CD14-positive monocyte (primary cell): Measurements from ENCODE around the gene SLC50A1. TPM values are rescaled to one million over a fixed set of nuclear protein-coding genes. Genes with fewer than 3 reads are reported as not detected.
A peak's percentile ranks its signal among the peaks of the same experiment; 100 is the strongest.

Source experiments
- DNase-seq, 3 donors: peaks; one replicate each; pipeline ENCODE4 v3.0.0-alpha.2; 2011 to 2022
- H2AFZ ChIP-seq: 2 replicates; pipeline ENCODE4 v1.6.0; 2012; ENCODE audit warnings: mild to moderate bottlenecking, low read depth, low read length, inconsistent platforms; ENCODE audit not compliant: insufficient read depth, poor library complexity, severe bottlenecking
- H3K27ac ChIP-seq, 2 donors: 1 replicate in 1 of 2; 2 replicates in 1 of 2; pipeline ENCODE4 v1.5.1; 2012 to 2013; ENCODE audit warnings: low read length in 2 of 2, control low read depth in 1 of 2, inconsistent platforms in 1 of 2, low read depth in 1 of 2, mild to moderate bottlenecking in 1 of 2
- H3K27me3 ChIP-seq, 2 donors: one replicate each; pipeline versions ENCODE4 v1.6.0 to v1.6.1; 2011 to 2013; ENCODE audit warnings: low read length in 2 of 2; ENCODE audit not compliant: control insufficient read depth in 2 of 2, insufficient read depth in 2 of 2
- H3K36me3 ChIP-seq, 2 donors: replicated peaks in 1 of 2; 1 replicate in 1 of 2; 2 replicates in 1 of 2; pipeline versions ENCODE4 v1.5.1 to v1.6.1; 2012 to 2013; ENCODE audit warnings: low read length in 2 of 2, control low read depth in 1 of 2, inconsistent platforms in 1 of 2, mild to moderate bottlenecking in 1 of 2; ENCODE audit not compliant: insufficient read depth in 2 of 2, control insufficient read depth in 1 of 2
- H3K4me1 ChIP-seq, 2 donors: 1 replicate in 1 of 2; 2 replicates in 1 of 2; pipeline versions ENCODE4 v1.5.1 to v1.6.1; 2012 to 2013; ENCODE audit warnings: low read length in 2 of 2, control low read depth in 1 of 2, inconsistent platforms in 1 of 2, mild to moderate bottlenecking in 1 of 2, moderate library complexity in 1 of 2; ENCODE audit not compliant: insufficient read depth in 2 of 2, control insufficient read depth in 1 of 2
- H3K4me2 ChIP-seq: replicated peaks from 2 replicates; pipeline ENCODE3; 2012; ENCODE audit warnings: low read length, moderate library complexity, mild to moderate bottlenecking; ENCODE audit not compliant: poor library complexity, severe bottlenecking; ENCODE audit errors: extremely low read depth
- H3K4me3 ChIP-seq, 3 experiments: fragments of 200-600 bp in 1 of 3; sonication (generic) in 1 of 3; replicated peaks in 1 of 3; 1 replicate in 2 of 3; 2 replicates in 1 of 3; pipeline ENCODE4 v1.5.1; 2011 to 2013; ENCODE audit warnings: low read length in 3 of 3, mild to moderate bottlenecking in 3 of 3, control low read depth in 2 of 3, low read depth in 2 of 3, inconsistent platforms in 1 of 3, moderate library complexity in 1 of 3
- H3K79me2 ChIP-seq: 2 replicates; pipeline ENCODE4 v1.6.0; 2012; ENCODE audit warnings: mild to moderate bottlenecking, control low read depth, inconsistent platforms, low read length, moderate library complexity; ENCODE audit not compliant: insufficient read depth
- H3K9ac ChIP-seq: 2 replicates; pipeline ENCODE4 v1.6.0; 2017; ENCODE audit warnings: low read length, mild to moderate bottlenecking; ENCODE audit not compliant: insufficient read depth, poor library complexity, severe bottlenecking
- H3K9me3 ChIP-seq, 2 donors: replicated peaks in 1 of 2; 1 replicate in 1 of 2; 2 replicates in 1 of 2; pipeline versions ENCODE4 v1.5.1 to v1.6.1; 2012 to 2013; ENCODE audit warnings: low read length in 2 of 2, control low read depth in 1 of 2; ENCODE audit not compliant: control insufficient read depth in 1 of 2, insufficient read depth in 1 of 2
- H4K20me1 ChIP-seq: 2 replicates; pipeline ENCODE4 v1.6.0; 2012; ENCODE audit warnings: mild to moderate bottlenecking, low read length, control low read depth, moderate library complexity; ENCODE audit not compliant: insufficient read depth
- H3K27ac Mint-ChIP-seq, 7 donors: one replicate each; pipeline ENCODE4 v1.8.0; 2020; ENCODE audit warnings: mild to moderate bottlenecking in 7 of 7, mixed read lengths in 7 of 7, moderate library complexity in 6 of 7, inconsistent platforms in 2 of 7
- H3K27me3 Mint-ChIP-seq, 3 donors: one replicate each; pipeline ENCODE4 v1.8.0; 2021 to 2022; ENCODE audit warnings: low read depth in 3 of 3, mild to moderate bottlenecking in 3 of 3, mixed read lengths in 3 of 3, moderate library complexity in 3 of 3, inconsistent platforms in 1 of 3
- H3K36me3 Mint-ChIP-seq, 2 donors: one replicate each; pipeline ENCODE4 v1.8.0; 2020; ENCODE audit warnings: mixed read lengths in 2 of 2, inconsistent platforms in 1 of 2, mild to moderate bottlenecking in 1 of 2
- H3K4me1 Mint-ChIP-seq: one replicate; pipeline ENCODE4 v1.8.0; 2020; ENCODE audit warnings: mild to moderate bottlenecking, mixed read lengths
- H3K4me3 Mint-ChIP-seq, 2 donors: one replicate each; pipeline ENCODE4 v1.8.0; 2020; ENCODE audit warnings: mild to moderate bottlenecking in 2 of 2, mixed read lengths in 2 of 2, moderate library complexity in 1 of 2
- H3K9me3 Mint-ChIP-seq, 7 donors: one replicate each; pipeline ENCODE4 v1.8.0; 2020 to 2022; ENCODE audit warnings: mixed read lengths in 7 of 7, mild to moderate bottlenecking in 6 of 7, moderate library complexity in 6 of 7, inconsistent platforms in 2 of 7
- CTCF ChIP-seq: fragments of 200-600 bp; IDR thresholded peaks from one replicate; pipeline ENCODE4 v1.8.0; 2022; ENCODE audit warnings: antibody characterized with exemption, mild to moderate bottlenecking
- WGBS: methylation state at CpG from one replicate; pipeline ENCODE4 v1.1.5; 2013; ENCODE audit warnings: missing lambda C conversion rate; ENCODE audit not compliant: insufficient coverage; 5-methylcytosine and 5-hydroxymethylcytosine counted together
- intact Hi-C, 2 donors: fragments of 100-400 bp; cut with micrococcal nuclease; formaldehyde crosslinking; loops; one replicate each; pipeline versions ENCODE4 v1.15.0 to v1.15.1; 2023
- polyA plus RNA-seq, 3 donors: library from polyadenylated mRNA; depleted of rRNA in 1 of 3; unstranded in 2 of 3; stranded (reverse) in 1 of 3; fragments of 300-500 nt in 2 of 3; fragments of >200 nt in 1 of 3; fragmentation: Illumina TruSeq in 2 of 3; gene quantifications; 1 replicate in 2 of 3; 2 replicates in 1 of 3; pipeline ENCODE4 v1.2.3, GENCODE V29; 2012 to 2021

SLC50A1 gene
- polyA plus RNA-seq, 3 donors, result 40.0 to 50.8 (median 49.4) TPM

- peaks cover 0 to 7% of the 10 kb centered on the region in 2 donors for H3K9me3 ChIP-seq
- Mint-ChIP-seq H3K4me1 (peaks cover 42% of the 10 kb centered on the region), H3K9me3 (peaks cover 0 to 7% (median 1%) of the 10 kb centered on the region in 7 donors), H3K4me3 (no peak overlapping the region), H3K27ac (peak overlapping the region in 1 of 7 donors; percentile 51), H3K27me3 (peaks cover 23 to 33% (median 33%) of the 10 kb centered on the region in 3 donors), H3K36me3 (peaks cover 14 to 16% of the 10 kb centered on the region in 2 donors)
- H3K27ac ChIP-seq, result no peak overlapping the region
- WGBS, result 100% methylated on average over 5 of the region's 7 CpGs
- H3K4me1 ChIP-seq, result peaks cover 22 to 39% of the 10 kb centered on the region in 2 donors
- peaks cover 7% of the 10 kb centered on the region for H4K20me1 ChIP-seq
- peaks cover 16 to 26% of the 10 kb centered on the region in 2 donors for H3K27me3 ChIP-seq
- H3K4me2 ChIP-seq, result no peak overlapping the region
- no peak for DNase-seq
- H3K9ac ChIP-seq, result no peak overlapping the region
- H3K79me2 ChIP-seq, result peaks cover 23% of the 10 kb centered on the region
- no peak overlapping the region for H2AFZ ChIP-seq
- peaks cover 0 to 11% of the 10 kb centered on the region in 2 donors for H3K36me3 ChIP-seq
- intact Hi-C loops, result loop anchor here in 1 of 2 donors (5.0 kb wide), 1 partner anchor 47 kb away; no protein-coding TSS in a partner anchor
- no peak overlapping the region for H3K4me3 ChIP-seq
- TF ChIP-seq CTCF, result no peak
Observed at GRCh38 chr1:155133799-155134281, 1.8 kb upstream of the SLC50A1 start.

- Histone ChIP-seq H3K9me3 (peaks cover 0 to 2% of the 10 kb centered on the region in 2 donors), H3K27ac (peak overlapping the region in 1 of 2 donors; percentile 97), H3K27me3 (peaks cover 11 to 21% of the 10 kb centered on the region in 2 donors), H3K4me3 (peak overlapping the region in 1 of 3 experiments; percentile 79), H3K9ac (no peak overlapping the region), H3K36me3 (peaks cover 0 to 11% of the 10 kb centered on the region in 2 donors), H4K20me1 (peaks cover 7% of the 10 kb centered on the region), H2AFZ (no peak overlapping the region), H3K4me2 (peak overlapping the region; percentile 84), H3K4me1 (peaks cover 23 to 39% of the 10 kb centered on the region in 2 donors), H3K79me2 (peaks cover 27% of the 10 kb centered on the region)
- 76% methylated on average over 1 of the region's 1 CpG for WGBS
- no peak for TF ChIP-seq CTCF
- intact Hi-C loops, result loop anchor here in 1 of 2 donors (5.0 kb wide), 1 partner anchor 47 kb away; no protein-coding TSS in a partner anchor
- Mint-ChIP-seq H3K27ac (peak overlapping the region; percentile 99 to 100 (median 100)), H3K4me3 (peak overlapping the region in 1 of 2 donors; percentile 97), H3K36me3 (peaks cover 15 to 19% of the 10 kb centered on the region in 2 donors), H3K9me3 (peaks cover 0 to 7% (median 0%) of the 10 kb centered on the region in 7 donors), H3K4me1 (peaks cover 42% of the 10 kb centered on the region), H3K27me3 (peaks cover 18 to 28% (median 28%) of the 10 kb centered on the region in 3 donors)
- no peak for DNase-seq
Observed at GRCh38 chr1:155134322-155134721, 1.3 kb upstream of the SLC50A1 start.
